UCSD-AML1 (cell line): ENCODE results near the gene OR2T2.
"Not testable (repeated sequence)": the region's sequence is repeated elsewhere in the genome, so short reads cannot be mapped to it uniquely, and the experiment has no call there.

Source experiments
- DNase-seq: peaks from one replicate; lab custom pipeline; 2025; ENCODE audit not compliant: unreplicated experiment; lab: John Stamatoyannopoulos, UW

Gene OR2T2

GRCh38 chr1:248449821-248450465 is 4.5 kb downstream of the OR2T2 start:
- DNase-seq: not testable (repeated sequence)

GRCh38 chr1:248450466-248451145 is 5.2 kb downstream of the OR2T2 start:
- not testable (repeated sequence) for DNase-seq

- not testable (repeated sequence) for DNase-seq
Measured at GRCh38 chr1:248453619-248454018, 8.2 kb downstream of the OR2T2 start.

- not testable (repeated sequence) for DNase-seq
Measured at GRCh38 chr1:248455045-248455444, 9.6 kb downstream of the OR2T2 start.

- not testable (repeated sequence) for DNase-seq
Measured at GRCh38 chr1:248456635-248457034, 11.2 kb downstream of the OR2T2 start.

GRCh38 chr1:248459117-248459516 is 13.7 kb downstream of the OR2T2 start:
- DNase-seq: not testable (repeated sequence)

- no peak for DNase-seq
Measured at GRCh38 chr1:248471154-248471553, 25.7 kb downstream of the OR2T2 start.

- not testable (repeated sequence) for DNase-seq
Measured at GRCh38 chr1:248472111-248472510, 26.7 kb downstream of the OR2T2 start.

- DNase-seq: not testable (repeated sequence)
Measured at GRCh38 chr1:248473051-248473450, 27.6 kb downstream of the OR2T2 start, which contains the start of gene OR2T3. OR2T3 (plus strand) TSS chr1:248473351; CDS start chr1:248473351, 0 bp downstream.

- DNase-seq: not testable (repeated sequence)
Measured at GRCh38 chr1:248475660-248476059, 30.2 kb downstream of the OR2T2 start.

- DNase-seq: not testable (repeated sequence)
Measured at GRCh38 chr1:248481686-248482579, 36.5 kb downstream of the OR2T2 start.

GRCh38 chr1:248488289-248488688 is 42.9 kb downstream of the OR2T2 start, which contains the start of gene OR2T5:
OR2T5 (plus strand) TSS chr1:248488589; CDS start chr1:248488589, 0 bp downstream.
- not testable (repeated sequence) for DNase-seq

GRCh38 chr1:248496661-248497060 is 51.2 kb downstream of the OR2T2 start:
- DNase-seq: not testable (repeated sequence)

GRCh38 chr1:248500305-248501035 is 55.0 kb downstream of the OR2T2 start:
- not testable (repeated sequence) for DNase-seq
